GM10266 (cell line): Measurements from ENCODE around the gene MMUT.
A peak's percentile ranks its signal among the peaks of the same experiment; 100 is the strongest.

Experiments used
- DNase-seq: peaks from one replicate; pipeline ENCODE4 v3.0.0; 2012; ENCODE audit errors: extremely low spot score
- CTCF ChIP-seq: IDR thresholded peaks from 2 replicates; pipeline ENCODE4 v1.5.1; 2012; ENCODE audit warnings: mild to moderate bottlenecking, low read depth; ENCODE audit not compliant: control insufficient read depth, insufficient read depth; ENCODE audit errors: missing control alignments

MMUT gene

DNA sequence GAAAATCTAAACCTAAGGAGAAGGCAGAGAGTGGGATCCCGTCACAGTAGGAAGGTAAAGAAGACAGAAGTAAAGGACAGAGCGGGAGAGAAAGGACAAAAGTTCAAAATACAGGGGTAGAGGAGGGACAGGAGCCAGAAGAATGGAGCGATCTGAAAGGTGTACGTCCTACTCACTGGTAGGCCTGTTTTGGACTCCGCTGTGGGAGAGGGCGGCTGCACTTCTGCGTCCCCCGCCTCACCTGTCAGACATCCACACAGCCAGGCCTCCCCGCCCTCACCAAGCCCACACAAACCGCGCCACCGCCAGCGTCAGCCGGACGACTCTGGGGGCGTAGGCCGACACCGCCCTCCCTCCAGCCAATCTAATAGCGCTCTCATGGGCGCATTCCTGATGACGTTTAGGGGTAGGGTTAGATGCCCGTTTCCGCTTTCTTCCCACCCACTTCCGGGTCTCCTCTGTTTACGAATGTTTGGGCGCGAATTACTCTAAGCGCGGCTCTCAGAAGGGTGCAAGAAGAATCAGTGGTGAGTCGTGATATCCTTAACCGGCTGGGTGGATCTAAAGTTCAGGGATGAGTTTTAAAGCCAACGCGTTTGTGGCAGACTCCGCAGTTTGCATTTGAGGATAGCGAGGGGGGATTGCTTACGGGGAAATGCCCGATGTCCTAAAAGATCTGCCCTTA lies at the start of gene MMUT, which contains the start of gene CENPQ:
MMUT (minus strand) TSS at position 327 of the 685 bp plus-strand sequence. CDS start 3,787 bp downstream, outside the sequence.
CENPQ (plus strand) TSS at position 444 of the 685 bp plus-strand sequence. CDS start 6,807 bp downstream, outside the sequence.
- peak; percentile 88 for DNase-seq
- TF ChIP-seq CTCF, result no peak

- no peak for TF ChIP-seq CTCF
- no peak for DNase-seq
Measured at GRCh38 chr6:49509342-49509741, 46.3 kb upstream of the MMUT start.

DNA sequence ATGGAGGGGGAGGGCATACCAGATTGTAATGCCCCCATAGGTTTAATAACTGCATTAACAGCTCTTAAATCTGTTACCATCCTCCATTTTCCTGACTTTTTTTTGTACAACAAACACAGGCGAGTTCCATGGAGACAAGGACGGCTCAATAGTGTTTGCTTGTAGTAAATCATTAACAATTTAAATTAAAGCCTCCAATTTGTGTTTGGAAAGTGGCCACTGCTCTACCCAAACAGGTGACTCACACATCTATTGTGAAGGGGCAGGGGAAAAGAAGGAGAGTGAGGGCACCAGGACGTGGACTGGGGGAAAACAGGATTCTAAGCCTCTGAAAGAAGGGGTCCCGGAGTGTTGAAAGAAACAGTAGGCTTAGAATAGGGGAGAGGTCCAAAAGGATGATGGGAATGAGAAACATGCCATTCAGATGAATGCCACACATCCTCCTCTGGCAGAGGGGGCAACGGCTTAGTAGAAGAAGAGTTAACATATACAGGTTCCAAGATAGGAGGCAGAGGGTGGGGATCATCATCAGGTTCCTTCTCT lies 43.6 kb upstream of the MMUT start:
- TF ChIP-seq CTCF, result no peak
- no peak for DNase-seq

DNA sequence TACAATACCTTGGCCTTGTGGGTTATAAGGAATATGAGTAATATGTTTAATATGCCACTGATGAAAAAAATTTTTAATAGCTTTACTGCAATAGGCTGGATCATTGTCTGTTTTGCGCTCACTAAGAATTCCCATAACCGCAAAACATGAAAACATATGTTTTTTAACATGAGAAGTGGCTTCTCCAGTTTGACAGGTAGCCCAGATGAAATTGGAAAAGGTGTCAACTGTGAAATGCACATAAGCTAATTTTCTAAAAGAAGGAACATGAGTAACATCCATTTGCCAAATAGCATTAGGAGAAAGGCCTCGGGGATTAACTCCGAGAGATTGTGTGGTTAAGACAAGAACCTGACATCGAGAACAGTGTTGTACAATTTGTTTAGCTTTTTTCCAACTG lies 41.6 kb upstream of the MMUT start:
- TF ChIP-seq CTCF, result no peak
- no peak for DNase-seq

DNA sequence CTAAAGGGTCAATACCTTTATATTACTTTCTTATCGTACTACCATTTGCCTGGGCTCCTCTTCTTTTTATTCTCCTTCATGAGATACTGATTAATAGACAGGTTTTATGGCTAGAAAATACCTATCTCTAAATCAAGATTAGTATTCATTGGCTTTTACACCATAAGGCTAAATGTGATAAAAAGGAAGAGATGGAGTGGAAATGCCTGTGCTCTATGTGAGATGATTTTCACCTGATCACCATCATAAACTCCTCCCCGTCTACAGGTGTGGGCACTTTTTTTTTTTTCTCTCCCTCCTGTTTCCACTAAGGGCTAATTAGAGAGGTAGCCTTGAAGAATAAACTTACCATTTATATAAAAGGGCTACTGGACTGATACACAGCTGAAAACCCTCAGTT lies 36.6 kb upstream of the MMUT start, which contains the start of gene GLYATL3:
GLYATL3 (plus strand) TSS at position 301 of the 400 bp plus-strand sequence. CDS start 12,068 bp downstream, outside the sequence.
- DNase-seq, result no peak
- no peak for TF ChIP-seq CTCF

- TF ChIP-seq CTCF, result no peak
- DNase-seq, result no peak
Measured at GRCh38 chr6:49499126-49499525, 36.1 kb upstream of the MMUT start.

GRCh38 chr6:49497304-49497703 lies 34.3 kb upstream of the MMUT start:
- no peak for TF ChIP-seq CTCF

More at GRCh38 chr6:49497304-49497703, 34.3 kb upstream of the MMUT start:
- no peak for DNase-seq
